ENCODE data around the gene OR10H1.
"Not testable (repeated sequence)": the region's sequence is repeated elsewhere in the genome, so short reads cannot be mapped to it uniquely, and the experiment has no call there.

OR10H1 gene

GRCh38 chr19:15836330-15837220 is 21.1 kb upstream of the OR10H1 start:
- DNase-seq (ENCODE audit: low spot score in 2 of 2) (peak; percentile 79 to 97), ATAC-seq (peak; percentile 97)
- Mint-ChIP-seq H3K36me3 (peaks cover 12% of the 10 kb centered on the region), H3K9me3 (no peaks in the 10 kb centered on the region), H3K4me1 (peaks cover 21% of the 10 kb centered on the region), H3K4me3 (peak overlapping the region; percentile 79), H3K27ac (peak overlapping the region; percentile 96)

GRCh38 chr19:15835565-15836329 is 20.3 kb upstream of the OR10H1 start:
- peaks cover 12% of the 10 kb centered on the region for H3K36me3 Mint-ChIP-seq
- ATAC-seq (peak; percentile 0), DNase-seq (ENCODE audit: low spot score in 2 of 2) (peak in 1 of 2 donors; percentile 57)
- H3K27ac Mint-ChIP-seq: peak overlapping the region; percentile 96
- peak overlapping the region; percentile 79 for H3K4me3 Mint-ChIP-seq
- H3K9me3 Mint-ChIP-seq: not testable (repeated sequence)
- H3K4me1 Mint-ChIP-seq: peaks cover 21% of the 10 kb centered on the region

- Mint-ChIP-seq H3K4me1 (peaks cover 16% of the 10 kb centered on the region), H3K36me3 (peaks cover 12% of the 10 kb centered on the region)
- DNase-seq (ENCODE audit: low spot score in 2 of 2); H3K27ac Mint-ChIP-seq; H3K9me3 Mint-ChIP-seq; H3K4me3 Mint-ChIP-seq; ATAC-seq: not testable (repeated sequence)
These were observed 18.8 kb upstream of the OR10H1 start for GRCh38 chr19:15834232-15834631.

- H3K4me3 Mint-ChIP-seq: no peak overlapping the region
- no peaks in the 10 kb centered on the region for H3K9me3 Mint-ChIP-seq
- ATAC-seq: no peak
- peaks cover 7% of the 10 kb centered on the region for H3K36me3 Mint-ChIP-seq
- DNase-seq (ENCODE audit: low spot score in 2 of 2): no peak
- no peak overlapping the region for H3K27ac Mint-ChIP-seq
- H3K4me1 Mint-ChIP-seq: peaks cover 7% of the 10 kb centered on the region
These were observed 16.2 kb upstream of the OR10H1 start for GRCh38 chr19:15831626-15832025.

- H3K4me3 Mint-ChIP-seq: no peak overlapping the region
- no peaks in the 10 kb centered on the region for H3K9me3 Mint-ChIP-seq
- no peak overlapping the region for H3K27ac Mint-ChIP-seq
- no peak for ATAC-seq
- no peaks in the 10 kb centered on the region for H3K36me3 Mint-ChIP-seq
- no peak for DNase-seq (ENCODE audit: low spot score in 2 of 2)
- H3K4me1 Mint-ChIP-seq: no peaks in the 10 kb centered on the region
These were observed 14.3 kb upstream of the OR10H1 start for GRCh38 chr19:15829786-15830185.

- Mint-ChIP-seq H3K36me3 (no peaks in the 10 kb centered on the region), H3K9me3 (no peaks in the 10 kb centered on the region), H3K4me3 (no peak overlapping the region), H3K4me1 (no peaks in the 10 kb centered on the region), H3K27ac (no peak overlapping the region)
- DNase-seq (ENCODE audit: low spot score in 2 of 2) (no peak), ATAC-seq (no peak)
These were observed 13.8 kb upstream of the OR10H1 start for GRCh38 chr19:15829306-15829698.

GRCh38 chr19:15828611-15829305 is 13.3 kb upstream of the OR10H1 start:
- not testable (repeated sequence) for ATAC-seq, H3K27ac Mint-ChIP-seq, H3K36me3 Mint-ChIP-seq

GRCh38 chr19:15828121-15828610 is 12.7 kb upstream of the OR10H1 start:
- ATAC-seq (no peak), DNase-seq (ENCODE audit: low spot score in 2 of 2) (no peak)
- Mint-ChIP-seq H3K4me3 (no peak overlapping the region), H3K4me1 (no peaks in the 10 kb centered on the region), H3K9me3 (no peaks in the 10 kb centered on the region), H3K27ac (no peak overlapping the region), H3K36me3 (no peaks in the 10 kb centered on the region)

More at GRCh38 chr19:15828611-15829305, 13.3 kb upstream of the OR10H1 start:
- H3K9me3 Mint-ChIP-seq; DNase-seq (ENCODE audit: low spot score in 2 of 2); H3K4me1 Mint-ChIP-seq; H3K4me3 Mint-ChIP-seq: not testable (repeated sequence)

GRCh38 chr19:15825753-15826152 is 10.3 kb upstream of the OR10H1 start:
- Mint-ChIP-seq H3K27ac (no peak overlapping the region), H3K9me3 (no peaks in the 10 kb centered on the region), H3K4me1 (no peaks in the 10 kb centered on the region), H3K36me3 (no peaks in the 10 kb centered on the region), H3K4me3 (no peak overlapping the region)
- ATAC-seq: no peak
- DNase-seq (ENCODE audit: low spot score in 2 of 2): no peak

GRCh38 chr19:15820646-15821045 is 5.2 kb upstream of the OR10H1 start:
- ATAC-seq: peak; percentile 69
- Mint-ChIP-seq H3K36me3 (no peaks in the 10 kb centered on the region), H3K4me3 (no peak overlapping the region), H3K27ac (peak overlapping the region; percentile 70), H3K4me1 (no peaks in the 10 kb centered on the region), H3K9me3 (no peaks in the 10 kb centered on the region)
- no peak for DNase-seq (ENCODE audit: low spot score in 2 of 2)

GRCh38 chr19:15813916-15814315 is 1.5 kb downstream of the OR10H1 start:
- no peak for DNase-seq (ENCODE audit: low spot score in 2 of 2)
- H3K9me3 Mint-ChIP-seq: no peaks in the 10 kb centered on the region
- H3K27ac Mint-ChIP-seq: peak overlapping the region; percentile 1
- ATAC-seq: peak; percentile 21
- H3K4me1 Mint-ChIP-seq: peaks cover 26% of the 10 kb centered on the region
- H3K36me3 Mint-ChIP-seq: no peaks in the 10 kb centered on the region
- H3K4me3 Mint-ChIP-seq: no peak overlapping the region

GRCh38 chr19:15812060-15812722 is 3.3 kb downstream of the OR10H1 start:
- peak overlapping the region; percentile 33 for H3K27ac Mint-ChIP-seq
- ATAC-seq (peak; percentile 44), DNase-seq (ENCODE audit: low spot score in 2 of 2) (no peak)

GRCh38 chr19:15811476-15811875 is 4.0 kb downstream of the OR10H1 start:
- Mint-ChIP-seq H3K27ac (no peak overlapping the region), H3K9me3 (no peaks in the 10 kb centered on the region), H3K36me3 (no peaks in the 10 kb centered on the region), H3K4me1 (peaks cover 26% of the 10 kb centered on the region), H3K4me3 (no peak overlapping the region)
- DNase-seq (ENCODE audit: low spot score in 2 of 2) (no peak), ATAC-seq (no peak)

More at GRCh38 chr19:15812060-15812722, 3.3 kb downstream of the OR10H1 start:
- H3K9me3 Mint-ChIP-seq: no peaks in the 10 kb centered on the region
- no peak overlapping the region for H3K4me3 Mint-ChIP-seq
- peaks cover 26% of the 10 kb centered on the region for H3K4me1 Mint-ChIP-seq
- no peaks in the 10 kb centered on the region for H3K36me3 Mint-ChIP-seq

GRCh38 chr19:15810335-15810734 is 5.1 kb downstream of the OR10H1 start:
- no peaks in the 10 kb centered on the region for H3K36me3 Mint-ChIP-seq
- no peaks in the 10 kb centered on the region for H3K9me3 Mint-ChIP-seq
- DNase-seq (ENCODE audit: low spot score in 2 of 2) (no peak), ATAC-seq (no peak)
- peaks cover 26% of the 10 kb centered on the region for H3K4me1 Mint-ChIP-seq
- no peak overlapping the region for H3K4me3 Mint-ChIP-seq
- no peak overlapping the region for H3K27ac Mint-ChIP-seq

- H3K9me3 Mint-ChIP-seq; ATAC-seq; H3K4me1 Mint-ChIP-seq; DNase-seq (ENCODE audit: low spot score in 2 of 2); H3K36me3 Mint-ChIP-seq; H3K4me3 Mint-ChIP-seq; H3K27ac Mint-ChIP-seq: not testable (repeated sequence)
These were observed 21.2 kb downstream of the OR10H1 start for GRCh38 chr19:15794279-15794678.

Measured in stimulated activated effector memory CD8-positive, alpha-beta T cell treated with anti-CD3 and anti-CD28 coated beads, Interleukin-12 subunit alpha, Interleukin-12 subunit beta, amount 100 ng/mL, for 72 hours (primary cell).